ENCODE data around the gene CRYBB2. TPM values are rescaled to one million over a fixed set of nuclear protein-coding genes. Genes with fewer than 3 reads are reported as not detected.

Gene CRYBB2
- total RNA-seq = not detected in 2 replicates
- total RNA-seq (2013) = 0.12 TPM
- not detected in 2 replicates for polyA plus RNA-seq
- polyA minus RNA-seq = not detected in 2 replicates

- Mint-ChIP-seq H3K4me3 (no peak within 1 kb of the TSS), H3K27me3 (peaks cover 15% of the 10 kb centered on the region), H3K9me3 (ENCODE audit: insufficient read depth) (no peaks in the 10 kb centered on the region), H3K4me1 (no peaks in the 10 kb centered on the region), H3K27ac (no peak within 1 kb of the TSS)
- Histone ChIP-seq H3K79me2 (ENCODE audit: control insufficient read depth, insufficient read depth, low read length) (no peaks in the 10 kb centered on the region), H3K4me1 (ENCODE audit: control insufficient read depth in 2 of 2, insufficient read depth in 2 of 2, low read length in 2 of 2) (no peaks in the 10 kb centered on the region), H3K27me3 (replicated peaks in 1 of 4; ENCODE audit: control extremely low read depth in 1 of 4, control insufficient read depth in 3 of 4, insufficient read depth in 4 of 4, low read length in 3 of 4) (peaks cover 0 to 8% (median 0%) of the 10 kb centered on the region in 4 experiments), H4K20me1 (ENCODE audit: control insufficient read depth, insufficient read depth, low read length, poor library complexity, severe bottlenecking) (no peaks in the 10 kb centered on the region), H3K9ac (ENCODE audit: low read length) (no peak within 1 kb of the TSS), H3K9me3 (ENCODE audit: control extremely low read depth in 1 of 3, control insufficient read depth in 2 of 3, insufficient read depth in 1 of 3, low read length in 2 of 3) (no peaks in the 10 kb centered on the region), H2AFZ (ENCODE audit: insufficient read depth, low read depth, low read length, poor library complexity, severe bottlenecking) (no peak within 1 kb of the TSS), H3K36me3 (replicated peaks in 1 of 2; ENCODE audit: control extremely low read depth in 1 of 2, control insufficient read depth in 1 of 2, extremely low read depth in 1 of 2, insufficient read depth in 2 of 2, low read length in 1 of 2) (no peaks in the 10 kb centered on the region), H3K4me3 (ENCODE audit: control extremely low read depth in 1 of 5, extremely low read depth in 1 of 5, insufficient read depth in 1 of 5, low read depth in 2 of 5, low read length in 4 of 5) (no peak within 1 kb of the TSS), H3K4me2 (replicated peaks; ENCODE audit: low read depth, low read length, poor library complexity, severe bottlenecking) (no peak within 1 kb of the TSS), H3K27ac (ENCODE audit: low read length in 2 of 2) (no peak within 1 kb of the TSS)
- TF ChIP-seq, protein P1, sequence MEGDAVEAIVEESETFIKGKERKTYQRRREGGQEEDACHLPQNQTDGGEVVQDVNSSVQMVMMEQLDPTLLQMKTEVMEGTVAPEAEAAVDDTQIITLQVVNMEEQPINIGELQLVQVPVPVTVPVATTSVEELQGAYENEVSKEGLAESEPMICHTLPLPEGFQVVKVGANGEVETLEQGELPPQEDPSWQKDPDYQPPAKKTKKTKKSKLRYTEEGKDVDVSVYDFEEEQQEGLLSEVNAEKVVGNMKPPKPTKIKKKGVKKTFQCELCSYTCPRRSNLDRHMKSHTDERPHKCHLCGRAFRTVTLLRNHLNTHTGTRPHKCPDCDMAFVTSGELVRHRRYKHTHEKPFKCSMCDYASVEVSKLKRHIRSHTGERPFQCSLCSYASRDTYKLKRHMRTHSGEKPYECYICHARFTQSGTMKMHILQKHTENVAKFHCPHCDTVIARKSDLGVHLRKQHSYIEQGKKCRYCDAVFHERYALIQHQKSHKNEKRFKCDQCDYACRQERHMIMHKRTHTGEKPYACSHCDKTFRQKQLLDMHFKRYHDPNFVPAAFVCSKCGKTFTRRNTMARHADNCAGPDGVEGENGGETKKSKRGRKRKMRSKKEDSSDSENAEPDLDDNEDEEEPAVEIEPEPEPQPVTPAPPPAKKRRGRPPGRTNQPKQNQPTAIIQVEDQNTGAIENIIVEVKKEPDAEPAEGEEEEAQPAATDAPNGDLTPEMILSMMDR (IDR thresholded peaks at IDR 0.05) = no peak
- TF ChIP-seq EZH2 (IDR thresholded peaks at IDR 0.05; ENCODE audit: borderline replicate concordance, insufficient read depth, low read depth, low read length, poor library complexity, severe bottlenecking) = no peak
- WGBS (ENCODE audit: insufficient coverage) = 87% methylated on average over 19 of the region's 19 CpGs
- no peak for DNase-seq
- intact Hi-C loops (cut with micrococcal nuclease) = no loop called here
- ChIA-PET POLR2A (no interaction called here), CTCF (no interaction called here)
- no peak for ATAC-seq (ENCODE audit: low read depth)
Measured at GRCh38 chr22:25219211-25219689, at the start of gene CRYBB2. CRYBB2 (plus strand) TSS chr22:25219639; CDS start chr22:25221430, 1,791 bp downstream.

DNA sequence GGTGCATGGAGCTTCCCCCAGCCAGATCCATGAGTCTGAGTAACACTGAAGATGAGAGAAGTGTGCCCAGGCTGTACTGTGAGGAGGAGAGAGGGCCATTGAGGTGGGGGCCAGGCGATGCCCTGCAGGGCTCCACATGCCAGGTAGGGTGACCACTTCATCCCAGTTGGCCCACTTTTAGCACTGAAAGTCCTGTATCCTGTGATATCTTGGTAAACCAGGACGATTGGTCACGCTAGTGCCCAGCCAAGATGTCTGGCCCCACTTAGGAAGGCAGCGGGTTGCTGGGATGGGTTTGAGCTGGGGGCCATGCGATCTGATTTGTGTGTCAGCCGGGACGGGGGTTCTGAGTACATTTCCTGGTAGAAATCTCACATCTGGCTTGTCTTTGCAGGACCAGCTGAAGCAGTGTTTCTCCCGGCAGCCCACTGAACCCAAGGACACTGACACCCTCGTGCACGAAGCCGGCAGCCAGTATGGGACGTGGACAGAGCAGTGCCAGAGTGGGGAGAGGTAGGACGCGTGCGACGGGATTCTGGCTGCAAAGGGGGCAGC is 48.9 kb upstream of the CRYBB2 start:
- H3K27ac Mint-ChIP-seq = no peak overlapping the region
- DNase-seq = no peak
- H3K4me1 ChIP-seq (ENCODE audit: control insufficient read depth in 2 of 2, insufficient read depth in 2 of 2, low read length in 2 of 2) = no peaks in the 10 kb centered on the region
- H4K20me1 ChIP-seq (ENCODE audit: control insufficient read depth, insufficient read depth, low read length, poor library complexity, severe bottlenecking) = no peaks in the 10 kb centered on the region
- no peak overlapping the region for H3K4me3 ChIP-seq (ENCODE audit: control extremely low read depth in 1 of 5, extremely low read depth in 1 of 5, insufficient read depth in 1 of 5, low read depth in 2 of 5, low read length in 4 of 5)
- H3K9me3 Mint-ChIP-seq (ENCODE audit: insufficient read depth) = no peaks in the 10 kb centered on the region
- H3K27me3 Mint-ChIP-seq = peaks cover 4% of the 10 kb centered on the region
- H3K36me3 ChIP-seq (replicated peaks in 1 of 2; ENCODE audit: control extremely low read depth in 1 of 2, control insufficient read depth in 1 of 2, extremely low read depth in 1 of 2, insufficient read depth in 2 of 2, low read length in 1 of 2) = no peaks in the 10 kb centered on the region
- WGBS (ENCODE audit: insufficient coverage) = 87% methylated on average over 9 of the region's 16 CpGs
- H3K4me2 ChIP-seq (replicated peaks; ENCODE audit: low read depth, low read length, poor library complexity, severe bottlenecking) = no peak overlapping the region
- intact Hi-C loops (cut with micrococcal nuclease) = no loop called here
- H3K27ac ChIP-seq (ENCODE audit: low read length in 2 of 2) = no peak overlapping the region
- no peaks in the 10 kb centered on the region for H3K79me2 ChIP-seq (ENCODE audit: control insufficient read depth, insufficient read depth, low read length)
- no peaks in the 10 kb centered on the region for H3K4me1 Mint-ChIP-seq
- ChIA-PET CTCF (no interaction called here), POLR2A (no interaction called here)
- no peak for TF ChIP-seq EZH2 (IDR thresholded peaks at IDR 0.05; ENCODE audit: borderline replicate concordance, insufficient read depth, low read depth, low read length, poor library complexity, severe bottlenecking)
- TF ChIP-seq, protein P1 (IDR thresholded peaks at IDR 0.05) = no peak
- no peaks in the 10 kb centered on the region for H3K27me3 ChIP-seq (replicated peaks in 1 of 4; ENCODE audit: control extremely low read depth in 1 of 4, control insufficient read depth in 3 of 4, insufficient read depth in 4 of 4, low read length in 3 of 4)
- no peak overlapping the region for H3K9ac ChIP-seq (ENCODE audit: low read length)
- peaks cover 0 to 3% (median 0%) of the 10 kb centered on the region in 3 donors for H3K9me3 ChIP-seq (ENCODE audit: control extremely low read depth in 1 of 3, control insufficient read depth in 2 of 3, insufficient read depth in 1 of 3, low read length in 2 of 3)
- ATAC-seq (ENCODE audit: low read depth) = no peak
- H3K4me3 Mint-ChIP-seq = no peak overlapping the region
- H2AFZ ChIP-seq (ENCODE audit: insufficient read depth, low read depth, low read length, poor library complexity, severe bottlenecking) = no peak overlapping the region
